Muscle of leg (tissue), 11 donors: Measurements from ENCODE around the gene PHKG2. TPM values are rescaled to one million over a fixed set of nuclear protein-coding genes. Genes with fewer than 3 reads are reported as not detected.

Experiments used
- DNase-seq: peaks from one replicate; pipeline ENCODE4 v3.0.0; 2013
- H3K27ac ChIP-seq: one replicate; pipeline ENCODE4 v1.5.1; 2013; ENCODE audit warnings: mild to moderate bottlenecking, low read length, control low read depth
- H3K27me3 ChIP-seq: one replicate; pipeline ENCODE4 v1.6.1; 2013; ENCODE audit warnings: low read length; ENCODE audit not compliant: control insufficient read depth, insufficient read depth
- H3K36me3 ChIP-seq: one replicate; pipeline ENCODE4 v1.6.1; 2013; ENCODE audit warnings: low read length; ENCODE audit not compliant: control insufficient read depth, insufficient read depth
- H3K4me1 ChIP-seq: one replicate; pipeline ENCODE4 v1.6.1; 2013; ENCODE audit warnings: low read length; ENCODE audit not compliant: control insufficient read depth, insufficient read depth
- H3K4me3 ChIP-seq: one replicate; pipeline ENCODE4 v1.5.1; 2013; ENCODE audit warnings: low read length, control low read depth
- H3K9me3 ChIP-seq: replicated peaks from 2 replicates; pipeline ENCODE4 v1.6.1; 2013; ENCODE audit warnings: low read depth, low read length; ENCODE audit not compliant: control insufficient read depth
- WGBS: methylation state at CpG from one replicate; pipeline ENCODE4 v1.1.5; 2013; ENCODE audit warnings: missing lambda C conversion rate; ENCODE audit not compliant: insufficient coverage; 5-methylcytosine and 5-hydroxymethylcytosine counted together
- polyA plus RNA-seq, 8 donors: library from polyadenylated mRNA; unstranded; fragments of 120-200 nt; gene quantifications; one replicate each; pipeline versions ENCODE4 v1.2.1 to v1.2.3, GENCODE V29; 2013; ENCODE audit warnings: inconsistent platforms in 1 of 8, low replicate concordance in 1 of 8; ENCODE audit not compliant: insufficient read length in 8 of 8, insufficient read depth in 1 of 8
- total RNA-seq: library from RNA; stranded (reverse); fragments of 120-200 nt; gene quantifications from one replicate; pipeline ENCODE4 v1.2.4, GENCODE V29; 2013

The PHKG2 gene
- total and polyA plus RNA-seq, 9 donors = 10.5 to 14.5 (median 13.1) TPM

DNA sequence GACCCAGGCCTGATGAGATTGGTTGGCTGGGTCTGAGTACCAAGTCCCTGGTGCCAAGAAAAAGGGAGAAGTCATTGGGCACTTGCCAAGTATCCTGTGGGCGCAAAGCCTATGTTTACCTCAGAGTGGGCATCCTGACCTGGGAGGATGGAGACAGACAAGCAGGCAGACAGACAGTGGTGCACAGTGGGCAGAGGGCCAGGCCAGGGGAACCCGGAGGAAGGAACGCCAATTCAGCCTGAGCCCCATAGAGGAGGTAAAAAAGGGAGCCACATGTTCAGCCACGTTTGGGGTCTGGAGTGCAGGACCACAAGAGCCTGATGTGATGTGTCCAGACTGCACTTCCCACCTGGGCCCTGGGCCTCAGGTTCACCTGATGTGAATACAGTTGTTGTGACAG lies 5.4 kb downstream of the PHKG2 start:
- no peak for DNase-seq
- Histone ChIP-seq H3K27me3 (no peaks in the 10 kb centered on the region), H3K4me1 (no peaks in the 10 kb centered on the region), H3K4me3 (no peak overlapping the region), H3K9me3 (no peaks in the 10 kb centered on the region), H3K36me3 (peaks cover 55% of the 10 kb centered on the region), H3K27ac (no peak overlapping the region)
- WGBS = 87% methylated on average over 4 of the region's 4 CpGs

DNA sequence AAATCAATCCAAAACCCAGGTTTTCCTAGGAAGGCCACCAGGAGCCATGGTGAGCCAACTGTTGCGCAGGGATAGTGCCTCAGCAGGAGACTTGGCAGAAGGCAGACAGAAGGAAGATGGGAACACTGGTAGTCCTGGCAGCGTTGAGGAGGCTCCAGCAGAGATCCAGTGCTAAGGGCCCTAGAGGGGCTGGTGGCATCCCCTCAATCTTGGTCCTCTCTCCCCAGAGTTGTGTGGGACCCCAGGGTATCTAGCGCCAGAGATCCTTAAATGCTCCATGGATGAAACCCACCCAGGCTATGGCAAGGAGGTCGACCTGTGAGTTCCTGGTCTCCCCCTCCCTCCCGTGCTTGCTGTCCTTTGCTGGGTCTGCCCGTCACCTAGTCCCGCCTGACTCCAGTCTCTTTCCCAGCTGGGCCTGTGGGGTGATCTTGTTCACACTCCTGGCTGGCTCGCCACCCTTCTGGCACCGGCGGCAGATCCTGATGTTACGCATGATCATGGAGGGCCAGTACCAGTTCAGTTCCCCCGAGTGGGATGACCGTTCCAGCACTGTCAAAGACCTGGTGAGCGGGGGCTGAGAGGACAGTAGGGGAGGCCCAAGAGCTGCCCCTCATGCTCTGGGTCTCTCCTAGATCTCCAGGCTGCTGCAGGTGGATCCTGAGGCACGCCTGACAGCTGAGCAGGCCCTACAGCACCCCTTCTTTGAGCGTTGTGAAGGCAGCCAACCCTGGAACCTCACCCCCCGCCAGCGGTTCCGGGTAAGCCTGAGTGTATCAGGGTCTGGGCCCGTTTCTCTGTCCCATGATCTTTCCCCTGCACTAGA lies 7.9 kb downstream of the PHKG2 start:
- WGBS = 93% methylated on average over 20 of the region's 20 CpGs
- peaks cover 49% of the 10 kb centered on the region for H3K36me3 ChIP-seq
- DNase-seq = no peak
- H3K4me3 ChIP-seq = no peak overlapping the region
- no peaks in the 10 kb centered on the region for H3K9me3 ChIP-seq
- H3K4me1 ChIP-seq = peaks cover 6% of the 10 kb centered on the region
- no peak overlapping the region for H3K27ac ChIP-seq
- H3K27me3 ChIP-seq = no peaks in the 10 kb centered on the region

DNA sequence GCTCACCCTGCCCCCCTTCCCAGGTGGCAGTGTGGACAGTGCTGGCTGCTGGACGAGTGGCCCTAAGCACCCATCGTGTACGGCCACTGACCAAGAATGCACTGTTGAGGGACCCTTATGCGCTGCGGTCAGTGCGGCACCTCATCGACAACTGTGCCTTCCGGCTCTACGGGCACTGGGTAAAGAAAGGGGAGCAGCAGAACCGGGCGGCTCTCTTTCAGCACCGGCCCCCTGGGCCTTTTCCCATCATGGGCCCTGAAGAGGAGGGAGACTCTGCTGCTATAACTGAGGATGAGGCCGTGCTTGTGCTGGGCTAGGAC lies 8.5 kb downstream of the PHKG2 start:
- Histone ChIP-seq H3K4me3 (no peak overlapping the region), H3K4me1 (peaks cover 9% of the 10 kb centered on the region), H3K27ac (no peak overlapping the region), H3K27me3 (no peaks in the 10 kb centered on the region), H3K9me3 (no peaks in the 10 kb centered on the region), H3K36me3 (peaks cover 45% of the 10 kb centered on the region)
- no peak for DNase-seq
- WGBS = 96% methylated on average over 9 of the region's 13 CpGs

DNA sequence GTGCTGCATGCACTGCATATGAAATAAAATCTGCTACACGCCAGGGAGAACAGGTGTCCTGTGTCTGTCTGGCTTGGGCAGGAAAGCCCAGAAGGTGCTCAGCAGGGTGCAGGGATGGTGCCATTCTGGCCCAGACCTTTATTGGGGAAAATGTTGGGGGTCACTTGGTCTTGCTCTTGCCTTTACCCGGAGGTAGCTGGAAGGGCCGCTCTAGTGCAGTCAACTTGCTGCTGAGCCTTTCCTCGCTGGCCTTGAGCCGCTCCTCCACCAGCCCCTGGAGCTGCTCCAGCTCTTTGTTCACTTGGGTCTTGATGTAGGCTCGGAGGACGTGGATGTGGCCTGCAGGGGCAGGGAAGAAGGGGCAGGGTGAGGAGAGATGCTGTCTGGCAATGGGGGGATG lies 9.1 kb downstream of the PHKG2 start:
- 88% methylated on average over 5 of the region's 7 CpGs for WGBS
- Histone ChIP-seq H3K4me3 (no peak overlapping the region), H3K4me1 (peaks cover 9% of the 10 kb centered on the region), H3K27ac (no peak overlapping the region), H3K9me3 (no peaks in the 10 kb centered on the region), H3K36me3 (peaks cover 45% of the 10 kb centered on the region), H3K27me3 (no peaks in the 10 kb centered on the region)
- DNase-seq = no peak

DNA sequence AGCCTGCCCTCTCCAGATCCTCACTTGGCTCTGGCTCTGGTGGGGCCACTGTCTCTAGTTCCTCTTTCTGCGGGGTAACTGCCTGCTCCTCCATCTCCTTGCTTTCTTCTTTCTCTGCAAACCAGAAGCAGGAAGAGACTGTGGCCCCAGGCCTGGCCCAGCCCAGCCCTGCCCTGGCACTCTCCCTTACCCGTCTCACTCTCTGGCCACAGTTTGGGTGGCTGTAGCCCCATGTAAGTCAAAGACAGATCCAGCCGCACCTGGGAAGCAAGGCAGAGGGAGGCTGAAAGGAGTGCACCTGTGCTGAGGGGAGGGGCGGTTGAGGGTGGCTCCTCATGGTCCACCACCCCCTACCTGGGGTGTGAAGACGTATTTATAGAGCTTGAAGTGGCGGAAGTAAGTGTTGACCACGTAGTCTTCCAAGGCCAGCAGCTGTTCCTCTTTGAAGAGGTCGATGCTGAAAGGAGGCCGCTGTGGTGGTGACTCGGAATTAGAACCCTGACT lies 10.8 kb downstream of the PHKG2 start:
- 84% methylated on average over 4 of the region's 10 CpGs for WGBS
- no peak overlapping the region for H3K4me3 ChIP-seq
- no peak overlapping the region for H3K27ac ChIP-seq
- peaks cover 43% of the 10 kb centered on the region for H3K36me3 ChIP-seq
- DNase-seq = no peak
- no peaks in the 10 kb centered on the region for H3K9me3 ChIP-seq
- H3K4me1 ChIP-seq = peaks cover 18% of the 10 kb centered on the region
- no peaks in the 10 kb centered on the region for H3K27me3 ChIP-seq

- Histone ChIP-seq H3K9me3 (no peaks in the 10 kb centered on the region), H3K4me1 (peaks cover 18% of the 10 kb centered on the region), H3K36me3 (peaks cover 44% of the 10 kb centered on the region), H3K27me3 (no peaks in the 10 kb centered on the region), H3K27ac (no peak overlapping the region), H3K4me3 (no peak overlapping the region)
- DNase-seq = no peak
- no CpG with 5 or more reads among the region's 7 CpGs for WGBS
Measured at GRCh38 chr16:30760001-30760559, 11.9 kb downstream of the PHKG2 start.

GRCh38 chr16:30760577-30761426 lies 12.6 kb downstream of the PHKG2 start:
- no peak for DNase-seq
- 21% methylated on average over 20 of the region's 26 CpGs for WGBS
- Histone ChIP-seq H3K4me3 (peak overlapping the region; percentile 90), H3K36me3 (peaks cover 50% of the 10 kb centered on the region), H3K9me3 (no peaks in the 10 kb centered on the region), H3K4me1 (peaks cover 18% of the 10 kb centered on the region), H3K27me3 (no peaks in the 10 kb centered on the region), H3K27ac (no peak overlapping the region)

GRCh38 chr16:30761427-30761927 lies 13.3 kb downstream of the PHKG2 start:
- 0% methylated on average over 64 of the region's 64 CpGs for WGBS

GRCh38 chr16:30761928-30762902 lies 14.0 kb downstream of the PHKG2 start, which contains the start of the genes CFAP119 and RNF40:
TSS of gene CFAP119 (minus strand) at chr16:30762062. CDS start at chr16:30761748, 314 bp downstream.
TSS of gene RNF40 (plus strand) at chr16:30762322. CDS start at chr16:30762546, 224 bp downstream.
- DNase-seq = peak; percentile 99
- no peaks in the 10 kb centered on the region for H3K9me3 ChIP-seq
- peak within 1 kb of the TSS; percentile 94 for H3K27ac ChIP-seq
- H3K27me3 ChIP-seq = no peaks in the 10 kb centered on the region
- WGBS = under 1% methylated on average over 41 of the region's 60 CpGs
- H3K4me3 ChIP-seq = peak within 1 kb of the TSS; percentile 90
- H3K36me3 ChIP-seq = peaks cover 50% of the 10 kb centered on the region
- H3K4me1 ChIP-seq = peaks cover 18% of the 10 kb centered on the region

More at GRCh38 chr16:30761427-30761927, 13.3 kb downstream of the PHKG2 start:
- no peaks in the 10 kb centered on the region for H3K27me3 ChIP-seq
- no peaks in the 10 kb centered on the region for H3K9me3 ChIP-seq
- H3K27ac ChIP-seq = peak overlapping the region; percentile 67
- peaks cover 50% of the 10 kb centered on the region for H3K36me3 ChIP-seq
- peaks cover 18% of the 10 kb centered on the region for H3K4me1 ChIP-seq
- peak; percentile 54 for DNase-seq
- H3K4me3 ChIP-seq = peak overlapping the region; percentile 90
